Cardiac fibroblast (primary cell): Measurements from ENCODE around the gene A4GALT.

ENCODE experiments used
- DNase-seq, 2 donors: peaks; one replicate each; pipeline versions ENCODE4 v3.0.0 to v3.0.0-alpha.2; 2010; ENCODE audit warnings: low read depth in 2 of 2
- H3K4me3 ChIP-seq, 2 donors: replicated peaks in 1 of 2; 1 replicate in 1 of 2; 2 replicates in 1 of 2; pipeline ENCODE4 v1.5.1; 2011; ENCODE audit warnings: low read depth in 2 of 2, low read length in 2 of 2, mild to moderate bottlenecking in 2 of 2, moderate library complexity in 1 of 2
- CTCF ChIP-seq: IDR thresholded peaks from one replicate; pipeline ENCODE4 v1.5.1; 2011; ENCODE audit warnings: low read depth, mild to moderate bottlenecking, low read length, inconsistent platforms

Gene A4GALT

GRCh38 chr22:42642806-42643633, 77.7 kb downstream of the A4GALT start:
- no peak for TF ChIP-seq CTCF
- H3K4me3 ChIP-seq = no peak overlapping the region
- DNase-seq = no peak
